Colonic mucosa (tissue), 4 donors: ENCODE measurements around the gene HDAC9. TPM values are rescaled to one million over a fixed set of nuclear protein-coding genes. Genes with fewer than 3 reads are reported as not detected.
"Not testable (repeated sequence)": the region's sequence is repeated elsewhere in the genome, so short reads cannot be mapped to it uniquely, and the experiment has no call there.

ENCODE experiments used
- DNase-seq: peaks from one replicate; pipeline ENCODE4 v3.0.0-alpha.2; 2020
- H3K27ac ChIP-seq: fragments of 200-600 bp; one replicate; pipeline ENCODE4 v1.8.0; 2021
- H3K27me3 ChIP-seq: fragments of 200-600 bp; one replicate; pipeline ENCODE4 v1.8.0; 2021
- H3K36me3 ChIP-seq: fragments of 200-600 bp; one replicate; pipeline ENCODE4 v1.8.0; 2021
- H3K4me1 ChIP-seq: fragments of 200-600 bp; one replicate; pipeline ENCODE4 v1.8.0; 2021; ENCODE audit warnings: mild to moderate bottlenecking
- H3K4me3 ChIP-seq: fragments of 200-600 bp; one replicate; pipeline ENCODE4 v1.8.0; 2021
- H3K9ac ChIP-seq, 2 donors: one replicate each; pipeline ENCODE4 v1.7.0; 2013; ENCODE audit warnings: control low read depth in 2 of 2, low read depth in 2 of 2, low read length in 2 of 2
- H3K9me3 ChIP-seq: fragments of 200-600 bp; one replicate; pipeline ENCODE4 v1.8.0; 2021
- CTCF ChIP-seq: fragments of 200-600 bp; IDR thresholded peaks from one replicate; pipeline ENCODE4 v1.8.0; 2022; ENCODE audit warnings: antibody characterized with exemption, mild to moderate bottlenecking
- intact Hi-C: fragments of 100-400 bp; cut with DNase I; formaldehyde crosslinking; loops from one replicate; pipeline ENCODE4 v1.14.1; 2022
- total RNA-seq, 2 donors: library from RNA; stranded (reverse); fragmentation: NEBNext Ultra II Directional in 1 of 2; extraction: Animal tissue kit (Norgen Biotek cat#: 25700) in 1 of 2; gene quantifications; one replicate each; pipeline ENCODE4 v1.2.1, GENCODE V29; 2021
- donor health status: healthy.
- donor health status: DM: no; HTN: no; CAD: no.
- donor health status: DM: no; HTN: no; CAD: no.

Gene HDAC9
- total RNA-seq, 2 donors from 2014 or later: 2.6 to 8.7 TPM

GRCh38 chr7:18708204-18708603 lies 212.7 kb downstream of the HDAC9 start:
- intact Hi-C loops: no loop called here
- Histone ChIP-seq H3K4me1 (no peaks in the 10 kb centered on the region), H3K36me3 (no peaks in the 10 kb centered on the region), H3K9ac (no peak overlapping the region), H3K27ac (no peak overlapping the region), H3K27me3 (no peaks in the 10 kb centered on the region), H3K4me3 (no peak overlapping the region), H3K9me3 (no peaks in the 10 kb centered on the region)
- DNase-seq: no peak
- TF ChIP-seq CTCF: no peak

GRCh38 chr7:18715988-18716387 lies 220.4 kb downstream of the HDAC9 start:
- no peak for DNase-seq
- Histone ChIP-seq H3K4me3 (no peak overlapping the region), H3K27me3 (no peaks in the 10 kb centered on the region), H3K9ac (no peak overlapping the region), H3K27ac (no peak overlapping the region), H3K36me3 (no peaks in the 10 kb centered on the region), H3K4me1 (no peaks in the 10 kb centered on the region), H3K9me3 (no peaks in the 10 kb centered on the region)
- intact Hi-C loops: no loop called here
- TF ChIP-seq CTCF: no peak

- H3K27ac ChIP-seq: no peak overlapping the region
- no peak overlapping the region for H3K9ac ChIP-seq
- no peaks in the 10 kb centered on the region for H3K27me3 ChIP-seq
- no peak for TF ChIP-seq CTCF
- intact Hi-C loops: no loop called here
- no peaks in the 10 kb centered on the region for H3K4me1 ChIP-seq
- H3K36me3 ChIP-seq: no peaks in the 10 kb centered on the region
- no peak for DNase-seq
- H3K4me3 ChIP-seq: no peak overlapping the region
- no peaks in the 10 kb centered on the region for H3K9me3 ChIP-seq
These were observed 225.9 kb downstream of the HDAC9 start for GRCh38 chr7:18721429-18721828.

GRCh38 chr7:18724318-18724717 lies 228.8 kb downstream of the HDAC9 start:
- Histone ChIP-seq H3K4me3 (no peak overlapping the region), H3K27me3 (no peaks in the 10 kb centered on the region), H3K9ac (no peak overlapping the region), H3K36me3 (no peaks in the 10 kb centered on the region), H3K4me1 (no peaks in the 10 kb centered on the region), H3K27ac (no peak overlapping the region), H3K9me3 (no peaks in the 10 kb centered on the region)
- no peak for TF ChIP-seq CTCF
- intact Hi-C loops: no loop called here
- DNase-seq: no peak

GRCh38 chr7:18727115-18727870 lies 231.7 kb downstream of the HDAC9 start:
- TF ChIP-seq CTCF: no peak
- Histone ChIP-seq H3K9ac (no peak overlapping the region), H3K36me3 (no peaks in the 10 kb centered on the region), H3K9me3 (no peaks in the 10 kb centered on the region), H3K27me3 (no peaks in the 10 kb centered on the region), H3K4me1 (no peaks in the 10 kb centered on the region), H3K27ac (no peak overlapping the region), H3K4me3 (no peak overlapping the region)
- DNase-seq: no peak
- intact Hi-C loops: no loop called here

- H3K9ac ChIP-seq, H3K4me3 ChIP-seq, H3K27me3 ChIP-seq, H3K36me3 ChIP-seq, H3K9me3 ChIP-seq, H3K27ac ChIP-seq, H3K4me1 ChIP-seq, DNase-seq, intact Hi-C loops: not testable (repeated sequence)
These were observed 240.5 kb downstream of the HDAC9 start for GRCh38 chr7:18736012-18736411.
